HG03066 (cell line): Measurements from ENCODE around the gene POLR2M.

Experiments
- ATAC-seq: cut with Tn5 transposase; IDR thresholded peaks from one replicate; pipeline ENCODE4 v1.9.1; 2021; ENCODE audit warnings: low read depth; ENCODE audit not compliant: unreplicated experiment

The POLR2M gene

DNA sequence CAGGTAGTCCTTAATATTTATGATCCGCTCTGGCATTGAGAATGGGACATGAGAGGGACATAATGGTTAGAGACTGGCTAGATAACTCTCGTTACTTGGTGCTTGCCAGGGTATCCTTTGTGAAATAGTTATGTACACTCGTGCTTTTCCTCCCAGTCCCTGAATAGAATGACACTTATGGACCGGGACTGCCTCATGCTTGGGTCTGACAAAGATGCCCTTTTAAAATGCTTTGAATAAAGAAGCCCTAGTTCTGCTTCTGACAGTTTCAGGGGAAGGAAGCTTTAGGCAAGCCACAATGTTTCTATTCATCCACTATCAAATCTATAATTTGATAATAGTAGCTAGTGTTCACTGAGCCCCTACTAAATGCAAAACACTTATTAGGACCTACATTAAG is 29.4 kb downstream of the POLR2M start:
- no peak for ATAC-seq

DNA sequence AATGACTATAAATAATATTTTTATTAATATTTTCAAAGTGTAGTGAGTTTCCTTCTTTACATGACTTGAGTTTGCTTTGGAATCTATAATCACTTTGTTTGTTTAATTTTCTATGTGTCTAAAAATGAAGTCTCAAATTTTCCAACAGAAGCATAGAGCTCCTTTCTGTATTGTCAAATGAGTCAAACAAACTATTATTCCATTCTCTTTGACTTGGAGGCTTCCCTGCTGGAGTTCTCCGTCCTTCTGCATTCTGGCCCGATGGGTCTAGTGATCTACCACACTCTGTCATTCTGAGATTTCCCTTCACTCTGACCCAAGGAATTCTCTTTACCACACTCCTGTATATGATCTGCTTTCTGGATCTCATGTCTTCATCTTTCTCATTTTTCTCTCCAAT is 30.1 kb downstream of the POLR2M start:
- no peak for ATAC-seq

DNA sequence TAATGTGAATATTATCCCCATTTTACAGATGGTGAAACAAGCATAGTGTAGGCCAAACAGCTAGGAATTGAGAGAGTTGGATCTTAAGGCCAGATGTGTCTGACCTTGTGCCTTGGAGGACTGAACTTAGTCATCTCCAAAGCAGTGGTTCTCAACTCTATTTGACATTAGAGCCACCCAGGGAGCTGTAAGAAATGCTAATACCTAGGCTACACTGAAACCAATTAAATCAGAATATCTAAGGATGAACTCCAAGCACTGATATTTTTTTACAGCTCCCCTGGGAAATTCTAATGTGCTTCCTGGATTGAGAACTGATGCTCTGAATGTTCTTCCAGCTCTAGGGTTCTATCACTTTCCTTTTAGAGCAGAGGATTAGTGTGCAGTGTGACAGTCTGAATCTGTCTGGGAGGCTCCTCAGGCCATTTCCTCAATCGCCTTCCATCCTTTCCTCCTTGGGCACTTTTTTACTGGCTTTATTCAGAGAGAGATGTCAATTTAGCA is 32.3 kb downstream of the POLR2M start:
- no peak for ATAC-seq

DNA sequence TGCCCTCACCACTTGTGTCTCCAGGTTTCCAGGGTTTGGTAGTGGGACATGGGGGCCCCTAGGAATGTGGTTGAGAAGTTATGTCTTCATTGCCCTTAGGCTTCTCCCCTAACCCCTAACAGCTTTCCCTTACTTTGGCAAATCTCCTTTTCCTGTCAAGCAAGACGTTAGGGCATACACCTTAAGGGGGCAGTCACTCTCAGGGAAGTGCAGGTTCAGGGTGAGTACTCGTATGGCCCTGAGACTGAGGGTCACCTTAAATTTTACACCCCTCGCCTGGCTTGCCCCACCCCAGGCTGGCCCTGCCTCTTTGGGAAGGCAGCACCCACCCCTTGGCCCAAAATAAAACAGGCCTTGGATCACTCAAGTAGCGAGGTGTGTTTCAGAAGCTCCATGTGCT is 33.5 kb downstream of the POLR2M start:
- no peak for ATAC-seq

DNA sequence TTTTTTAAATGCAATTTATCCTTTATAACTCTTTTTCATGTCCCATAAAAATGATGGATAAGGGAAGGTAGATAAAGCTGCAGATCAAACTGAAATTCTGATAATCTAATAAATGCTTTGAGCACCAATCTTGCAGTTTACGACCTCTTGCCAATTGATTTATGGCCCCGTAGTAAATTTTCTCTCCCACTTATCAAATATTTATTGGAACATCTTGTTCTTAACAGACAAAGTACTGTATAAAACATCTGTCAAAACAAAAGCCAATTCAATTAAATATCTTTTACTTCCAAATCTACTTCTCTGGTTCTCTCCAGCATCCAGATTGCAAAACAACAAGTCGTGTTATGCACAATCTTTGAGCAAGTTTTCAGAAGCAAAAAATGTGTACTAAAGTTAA is 34.6 kb downstream of the POLR2M start:
- no peak for ATAC-seq

DNA sequence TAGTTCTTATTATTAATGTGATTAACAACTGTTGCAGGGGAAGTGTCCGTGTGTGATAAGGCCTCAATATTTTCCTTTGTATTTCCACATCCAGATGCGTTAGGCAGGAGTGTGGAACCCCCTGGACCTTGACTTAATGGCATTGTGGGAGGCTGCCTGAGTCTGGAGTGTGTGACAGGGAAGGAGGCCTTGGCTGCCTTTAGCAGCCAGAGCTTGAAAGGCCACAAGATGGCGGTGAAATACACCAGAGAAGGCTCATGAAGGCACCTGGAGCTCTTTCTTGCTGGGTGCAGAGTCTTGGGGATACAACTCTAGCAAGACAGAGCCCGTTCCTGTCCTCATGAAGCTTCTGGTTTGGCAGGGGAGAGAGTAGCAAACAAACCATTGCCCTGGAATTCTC is 36.9 kb downstream of the POLR2M start:
- no peak for ATAC-seq

DNA sequence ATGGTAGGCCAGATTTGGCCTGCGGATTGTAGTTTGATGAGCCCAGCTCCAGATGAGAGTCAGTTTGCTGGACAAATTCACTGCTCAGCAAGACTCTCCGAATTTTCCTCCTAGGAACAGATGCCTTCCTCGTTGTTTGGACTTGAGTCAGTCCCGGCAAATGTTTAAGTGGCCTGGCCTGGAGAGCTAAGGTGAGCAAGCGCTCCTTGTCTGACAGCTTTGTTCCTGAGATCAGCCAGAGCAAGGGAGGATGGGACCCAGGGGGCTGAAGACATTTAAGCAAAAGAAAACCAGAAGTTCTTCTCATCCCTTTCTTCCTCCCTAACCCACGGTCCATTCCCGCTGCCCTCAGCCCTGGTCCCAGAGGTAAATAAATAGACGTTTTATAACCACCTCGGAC is 40.3 kb downstream of the POLR2M start:
- ATAC-seq: no peak

DNA sequence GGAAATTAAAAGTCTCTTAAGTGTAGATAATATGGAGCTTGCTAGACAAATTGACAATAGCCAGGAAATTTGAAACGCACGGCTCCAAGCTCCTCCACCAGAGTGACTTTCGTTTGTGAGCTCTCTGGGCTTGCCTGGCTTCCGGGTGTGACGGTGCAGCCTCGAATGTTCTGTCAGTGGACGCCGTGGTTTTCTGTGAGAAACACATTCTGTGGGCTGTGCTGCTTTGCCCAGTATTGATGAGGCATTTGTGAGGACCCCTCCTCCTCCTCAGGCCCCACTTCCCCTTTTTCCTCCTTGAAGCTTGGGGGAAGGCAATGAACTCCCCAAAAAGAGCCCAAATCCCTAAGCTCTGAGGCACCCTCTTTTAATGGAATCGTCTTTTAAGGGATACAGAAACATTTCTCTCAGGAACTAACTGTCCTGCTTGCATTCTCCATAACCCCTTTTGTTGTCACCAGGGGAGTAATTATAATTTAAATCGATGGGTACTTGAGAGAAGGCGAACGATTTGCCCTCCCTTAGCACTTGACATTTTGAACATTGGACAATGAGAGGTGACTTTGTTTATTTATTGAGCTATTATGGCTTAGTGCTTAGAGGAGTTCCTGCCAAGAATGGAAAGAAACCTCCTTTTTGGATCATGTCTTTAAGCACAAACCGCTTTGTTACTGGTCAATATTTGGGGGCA is 40.8 kb downstream of the POLR2M start:
- no peak for ATAC-seq

DNA sequence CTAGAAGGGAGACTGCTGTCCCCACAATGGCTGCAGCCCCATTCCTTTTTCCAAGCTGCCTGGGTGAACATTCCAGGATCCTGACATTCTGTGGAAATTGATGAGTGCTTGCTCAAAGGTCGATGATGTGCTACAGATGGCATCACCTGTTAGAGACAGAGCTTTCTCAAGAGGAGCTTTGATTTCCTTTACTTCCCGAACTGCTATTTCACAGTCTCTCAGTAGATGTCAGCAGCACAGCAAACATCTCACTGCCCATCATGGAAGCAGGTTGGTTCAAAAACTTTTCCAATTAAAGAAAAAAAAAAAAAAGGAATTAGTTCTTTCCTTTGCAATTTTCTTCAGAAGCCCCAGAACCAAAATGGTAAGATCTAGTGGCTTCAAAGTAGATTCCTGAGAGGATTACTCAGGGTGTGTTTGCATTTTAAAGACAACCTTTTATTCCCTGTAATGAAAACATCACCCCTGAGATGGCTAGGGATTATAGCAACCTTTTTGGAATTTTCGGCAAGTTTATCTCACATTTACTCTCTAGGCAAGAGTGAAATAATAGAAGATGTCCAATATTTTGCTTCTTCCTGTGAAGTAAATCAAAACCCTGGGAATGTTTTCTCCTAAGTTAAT is 44.8 kb downstream of the POLR2M start:
- ATAC-seq: no peak

DNA sequence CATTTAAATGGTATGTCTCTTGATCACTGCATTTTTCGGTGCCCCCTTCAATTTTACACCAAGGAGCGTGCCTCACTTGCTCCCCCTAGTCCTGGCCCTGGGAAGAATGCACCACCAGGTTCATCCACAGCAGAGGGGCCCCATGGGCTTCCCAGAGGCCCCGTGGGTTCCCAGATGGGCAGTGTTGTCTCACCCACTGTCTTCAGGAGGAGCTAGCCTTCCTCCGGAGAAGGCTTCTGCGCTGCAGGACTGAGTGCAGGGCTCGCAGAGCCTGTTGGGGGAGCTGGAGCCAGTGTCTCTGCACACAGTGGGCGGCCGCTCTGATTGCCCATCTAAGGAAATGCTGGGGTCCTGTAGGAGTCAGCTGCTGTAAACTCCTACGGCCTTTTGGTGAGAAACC is 45.9 kb downstream of the POLR2M start:
- no peak for ATAC-seq

DNA sequence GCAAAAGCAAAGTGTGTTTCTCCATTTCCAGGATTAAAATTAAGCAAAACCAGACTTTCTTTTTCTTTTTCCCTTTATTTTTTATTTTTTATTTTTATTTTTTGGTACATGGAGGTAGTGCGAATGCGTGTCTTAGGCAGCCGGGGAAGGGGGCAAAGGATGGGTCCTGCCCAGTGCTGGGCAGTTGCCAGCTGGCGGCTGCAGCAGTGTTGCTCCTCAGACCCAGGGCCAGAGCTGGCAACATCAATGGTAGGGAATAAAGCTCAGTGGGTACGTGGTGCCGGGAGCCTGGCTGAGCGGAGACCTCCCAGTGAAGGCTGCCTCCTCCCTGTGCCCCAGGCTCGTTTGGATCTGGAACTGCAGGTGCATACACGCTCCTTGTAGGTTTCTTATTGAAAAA is 46.3 kb downstream of the POLR2M start:
- ATAC-seq: no peak

DNA sequence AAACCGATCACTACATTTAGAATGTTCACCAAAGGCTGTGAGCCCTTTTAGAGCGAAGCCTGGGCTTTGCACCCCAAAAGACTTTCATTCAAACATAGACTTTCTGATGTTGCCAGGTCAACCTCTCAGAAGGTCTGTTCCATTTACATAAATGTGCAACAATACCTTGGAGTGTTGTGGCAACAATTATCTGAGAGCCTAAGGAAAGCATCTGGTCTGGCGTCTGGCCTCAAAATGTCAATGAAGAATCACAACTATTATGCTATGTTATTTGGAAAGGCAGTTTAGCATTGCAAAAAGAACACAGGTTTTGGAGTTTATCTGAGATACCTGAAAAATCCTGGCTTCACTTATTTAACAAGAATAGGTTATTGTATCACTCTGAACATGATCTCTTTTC is 50.0 kb downstream of the POLR2M start:
- ATAC-seq: no peak

DNA sequence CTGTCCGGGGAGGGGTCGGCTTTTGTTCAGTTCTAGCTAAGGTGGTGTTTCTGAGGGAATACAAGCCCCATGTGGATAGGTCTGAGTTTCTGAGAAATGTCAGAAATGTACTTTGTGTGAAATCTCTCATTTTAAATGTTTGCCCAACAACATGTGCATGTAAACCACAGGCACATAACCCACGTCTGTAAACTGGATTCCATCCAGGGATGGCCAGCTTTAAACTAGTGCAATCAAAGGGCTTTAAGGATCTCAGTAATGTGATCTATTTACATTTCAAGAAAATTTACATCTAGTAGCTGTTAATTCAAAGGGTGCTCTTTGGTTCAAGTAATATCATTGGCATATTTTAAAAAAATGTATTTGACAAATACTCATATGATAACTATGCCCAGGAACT is 52.0 kb downstream of the POLR2M start:
- no peak for ATAC-seq

DNA sequence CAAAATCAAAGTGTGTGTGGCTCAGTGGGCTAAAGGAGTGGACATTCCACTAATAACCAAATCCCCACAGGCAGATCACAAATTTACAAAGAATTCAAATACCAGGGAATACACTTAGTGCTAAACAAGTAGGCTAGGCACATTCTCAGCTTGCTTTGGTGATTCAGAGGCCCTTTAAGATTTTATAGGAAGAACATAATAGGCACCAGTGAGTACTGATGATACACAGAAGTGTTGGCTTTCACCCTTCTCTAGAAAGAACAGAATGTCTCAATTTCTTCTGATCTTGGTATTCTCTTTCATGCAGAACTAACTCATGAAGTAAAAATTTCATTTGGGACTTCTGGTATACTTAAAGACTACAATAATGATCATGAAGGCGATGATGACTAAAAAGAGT is 55.0 kb downstream of the POLR2M start:
- no peak for ATAC-seq

DNA sequence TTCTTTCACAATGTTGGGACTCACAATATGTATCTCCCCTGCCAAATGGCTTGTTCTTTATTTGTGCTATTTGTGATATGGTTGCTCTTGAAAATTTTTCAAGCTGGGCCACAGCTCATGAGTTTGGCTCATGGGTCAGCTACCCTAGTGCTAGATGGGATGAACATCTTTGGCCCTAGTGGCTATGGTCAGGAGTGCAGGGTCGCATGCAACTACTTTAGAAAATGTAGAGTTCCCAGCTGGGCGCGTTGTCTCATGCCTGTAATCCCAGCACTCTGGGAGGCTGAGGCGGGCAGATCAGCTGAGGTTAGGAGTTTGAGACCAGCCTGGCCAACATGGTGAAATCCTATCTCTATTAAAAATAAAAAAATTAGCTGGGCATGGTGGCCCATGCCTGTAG is 55.8 kb downstream of the POLR2M start:
- ATAC-seq: no peak

DNA sequence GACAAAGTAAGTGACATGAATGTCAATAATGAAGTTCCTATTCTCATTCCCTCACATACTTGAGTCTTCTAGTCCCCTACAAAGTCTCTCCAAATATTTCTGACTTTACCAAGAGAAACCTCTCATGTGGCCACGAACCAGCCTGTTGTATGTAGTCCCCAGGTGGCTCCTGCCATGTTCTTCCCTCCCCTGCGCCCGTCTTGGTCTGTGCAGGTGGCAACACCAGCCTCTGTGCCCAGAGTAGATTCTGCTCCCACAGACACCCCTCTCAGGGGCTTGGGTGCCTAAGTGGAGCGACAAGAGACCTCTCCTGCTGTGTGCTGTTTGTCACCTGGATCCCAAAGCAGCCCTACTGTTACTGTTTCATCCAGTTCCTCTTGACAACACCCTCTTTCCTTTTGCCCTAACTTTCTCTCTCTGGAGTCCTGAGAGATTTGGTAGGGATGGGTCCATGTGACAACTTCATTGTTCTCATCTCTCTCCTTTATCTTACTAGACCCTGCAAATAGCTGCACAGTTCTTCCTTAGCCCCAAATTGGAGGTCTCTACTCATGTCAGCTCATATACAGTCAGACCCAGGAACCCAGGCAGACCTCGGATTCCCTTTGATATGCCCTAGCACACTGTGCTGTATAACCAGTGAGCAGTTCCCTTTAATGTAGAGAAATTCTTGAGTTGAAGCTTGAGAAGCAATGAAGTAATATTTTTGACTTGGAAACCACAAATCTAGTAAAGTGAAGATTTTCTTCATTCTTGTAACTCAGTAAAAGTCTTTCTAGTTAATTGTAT is 56.9 kb downstream of the POLR2M start:
- ATAC-seq: no peak
